ENCODE measurements around the gene DEPDC1.

- TF ChIP-seq, protein P1, sequence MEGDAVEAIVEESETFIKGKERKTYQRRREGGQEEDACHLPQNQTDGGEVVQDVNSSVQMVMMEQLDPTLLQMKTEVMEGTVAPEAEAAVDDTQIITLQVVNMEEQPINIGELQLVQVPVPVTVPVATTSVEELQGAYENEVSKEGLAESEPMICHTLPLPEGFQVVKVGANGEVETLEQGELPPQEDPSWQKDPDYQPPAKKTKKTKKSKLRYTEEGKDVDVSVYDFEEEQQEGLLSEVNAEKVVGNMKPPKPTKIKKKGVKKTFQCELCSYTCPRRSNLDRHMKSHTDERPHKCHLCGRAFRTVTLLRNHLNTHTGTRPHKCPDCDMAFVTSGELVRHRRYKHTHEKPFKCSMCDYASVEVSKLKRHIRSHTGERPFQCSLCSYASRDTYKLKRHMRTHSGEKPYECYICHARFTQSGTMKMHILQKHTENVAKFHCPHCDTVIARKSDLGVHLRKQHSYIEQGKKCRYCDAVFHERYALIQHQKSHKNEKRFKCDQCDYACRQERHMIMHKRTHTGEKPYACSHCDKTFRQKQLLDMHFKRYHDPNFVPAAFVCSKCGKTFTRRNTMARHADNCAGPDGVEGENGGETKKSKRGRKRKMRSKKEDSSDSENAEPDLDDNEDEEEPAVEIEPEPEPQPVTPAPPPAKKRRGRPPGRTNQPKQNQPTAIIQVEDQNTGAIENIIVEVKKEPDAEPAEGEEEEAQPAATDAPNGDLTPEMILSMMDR (IDR thresholded peaks at IDR 0.05; ENCODE audit: low read depth, low read length): no peak
- no peak for TF ChIP-seq EZH2phosphoT487 (IDR thresholded peaks at IDR 0.05; ENCODE audit: low read depth)
Observed at GRCh38 chr1:68442006-68442405, 54.9 kb downstream of the DEPDC1 start.
